Measurements from ENCODE around the gene TMEM8B.
A peak's percentile ranks its signal among the peaks of the same experiment; 100 is the strongest.

TMEM8B gene

GRCh38 chr9:35808433-35808832 is 20.6 kb upstream of the TMEM8B start:
- H3K36me3 ChIP-seq (ENCODE audit: insufficient read depth), result no peaks in the 10 kb centered on the region
- H2AFZ ChIP-seq (ENCODE audit: low read depth), result no peak overlapping the region
- H3K4me1 ChIP-seq (ENCODE audit: low read depth, poor library complexity, severe bottlenecking), result peaks cover 28% of the 10 kb centered on the region

GRCh38 chr9:35810122-35810521 is 18.9 kb upstream of the TMEM8B start:
- no peaks in the 10 kb centered on the region for H4K20me1 ChIP-seq (ENCODE audit: insufficient read depth)
- no peak overlapping the region for H3K4me2 ChIP-seq
- H3K27me3 ChIP-seq (ENCODE audit: insufficient read depth, low read depth), result no peaks in the 10 kb centered on the region
- no peak overlapping the region for H3K27ac ChIP-seq
- H3K4me3 ChIP-seq (IDR thresholded peaks at IDR 0.05; ENCODE audit: insufficient read depth, low read depth, low read length), result no peak overlapping the region
- H3K79me2 ChIP-seq (ENCODE audit: insufficient read depth, low read depth), result no peaks in the 10 kb centered on the region
- no peak overlapping the region for H3K9ac ChIP-seq
- no peak overlapping the region for H2AFZ ChIP-seq (ENCODE audit: low read depth)
- no peaks in the 10 kb centered on the region for H3K36me3 ChIP-seq (ENCODE audit: insufficient read depth)
- H3K4me1 ChIP-seq (ENCODE audit: low read depth, poor library complexity, severe bottlenecking), result peaks cover 35% of the 10 kb centered on the region
- TF ChIP-seq CTCF (conservative IDR thresholded peaks at IDR 0.05; ENCODE audit: low read depth, low read length), result no peak

More at GRCh38 chr9:35808433-35808832, 20.6 kb upstream of the TMEM8B start:
- H3K9ac ChIP-seq, result no peak overlapping the region
- no peaks in the 10 kb centered on the region for H4K20me1 ChIP-seq (ENCODE audit: insufficient read depth)
- no peaks in the 10 kb centered on the region for H3K27me3 ChIP-seq (ENCODE audit: insufficient read depth, low read depth)
- no peak overlapping the region for H3K27ac ChIP-seq
- no peak overlapping the region for H3K4me2 ChIP-seq
- no peak for TF ChIP-seq CTCF (conservative IDR thresholded peaks at IDR 0.05; ENCODE audit: low read depth, low read length)
- no peaks in the 10 kb centered on the region for H3K79me2 ChIP-seq (ENCODE audit: insufficient read depth, low read depth)
- no peak overlapping the region for H3K4me3 ChIP-seq (IDR thresholded peaks at IDR 0.05; ENCODE audit: insufficient read depth, low read depth, low read length)

- Histone ChIP-seq H3K4me3 (IDR thresholded peaks at IDR 0.05; ENCODE audit: insufficient read depth, low read depth, low read length) (no peak overlapping the region), H2AFZ (ENCODE audit: low read depth) (peak overlapping the region; percentile 72; the same call in 1 of the 2 replicates), H3K27ac (peak overlapping the region; percentile 65), H4K20me1 (ENCODE audit: insufficient read depth) (no peaks in the 10 kb centered on the region), H3K79me2 (ENCODE audit: insufficient read depth, low read depth) (no peaks in the 10 kb centered on the region), H3K27me3 (ENCODE audit: insufficient read depth, low read depth) (no peaks in the 10 kb centered on the region), H3K4me2 (peak overlapping the region; percentile 96), H3K36me3 (ENCODE audit: insufficient read depth) (no peaks in the 10 kb centered on the region), H3K4me1 (ENCODE audit: low read depth, poor library complexity, severe bottlenecking) (peaks cover 35% of the 10 kb centered on the region), H3K9ac (peak overlapping the region; percentile 23)
- no peak for TF ChIP-seq CTCF (conservative IDR thresholded peaks at IDR 0.05; ENCODE audit: low read depth, low read length)
These were observed 17.5 kb upstream of the TMEM8B start for GRCh38 chr9:35811381-35812024.

GRCh38 chr9:35812025-35812602 is 16.9 kb upstream of the TMEM8B start, which contains the start of gene SPAG8:
Gene SPAG8, minus strand, starts transcription at chr9:35812262. Its CDS starts 115 bp downstream, at chr9:35812147.
- Histone ChIP-seq H3K4me1 (ENCODE audit: low read depth, poor library complexity, severe bottlenecking) (peaks cover 35% of the 10 kb centered on the region), H3K4me2 (peak within 1 kb of the TSS; percentile 96), H4K20me1 (ENCODE audit: insufficient read depth) (no peaks in the 10 kb centered on the region), H2AFZ (ENCODE audit: low read depth) (peak within 1 kb of the TSS; percentile 72), H3K36me3 (ENCODE audit: insufficient read depth) (no peaks in the 10 kb centered on the region), H3K27me3 (ENCODE audit: insufficient read depth, low read depth) (no peaks in the 10 kb centered on the region), H3K9ac (peak within 1 kb of the TSS; percentile 23), H3K27ac (peak within 1 kb of the TSS; percentile 65), H3K79me2 (ENCODE audit: insufficient read depth, low read depth) (no peaks in the 10 kb centered on the region), H3K4me3 (IDR thresholded peaks at IDR 0.05; ENCODE audit: insufficient read depth, low read depth, low read length) (no peak within 1 kb of the TSS)
- TF ChIP-seq CTCF (conservative IDR thresholded peaks at IDR 0.05; ENCODE audit: low read depth, low read length), result no peak

Measured in KMS-11 (cell line).